Nephron progenitor cell (in vitro differentiated cells): Measurements from ENCODE around the gene CA5A.

Experiments used
- DNase-seq: peaks from one replicate; pipeline ENCODE4 v3.0.0; 2021
- H3K27ac Mint-ChIP-seq: 2 replicates; pipeline ENCODE4 v1.8.0; 2021; ENCODE audit warnings: mild to moderate bottlenecking, moderate library complexity, mixed read lengths
- H3K27me3 Mint-ChIP-seq: 2 replicates; pipeline ENCODE4 v1.8.0; 2021; ENCODE audit warnings: mild to moderate bottlenecking, low read depth, mixed read lengths; ENCODE audit not compliant: poor library complexity
- H3K36me3 Mint-ChIP-seq: 2 replicates; pipeline ENCODE4 v1.8.0; 2021; ENCODE audit warnings: low read depth, mixed read lengths
- H3K4me1 Mint-ChIP-seq: 2 replicates; pipeline ENCODE4 v1.8.0; 2021; ENCODE audit warnings: mixed read lengths
- H3K4me3 Mint-ChIP-seq: 2 replicates; pipeline ENCODE4 v1.8.0; 2021; ENCODE audit warnings: mild to moderate bottlenecking, moderate library complexity, mixed read lengths
- H3K9me3 Mint-ChIP-seq: 2 replicates; pipeline ENCODE4 v1.8.0; 2021; ENCODE audit warnings: mild to moderate bottlenecking, moderate library complexity, mixed read lengths
- TF ChIP-seq, protein P1 (sequence below): fragments of 200-600 bp; sonication (generic); IDR thresholded peaks from 2 replicates; pipeline ENCODE4 v1.5.0; 2021; ENCODE audit warnings: antibody characterized with exemption

Gene CA5A

DNA sequence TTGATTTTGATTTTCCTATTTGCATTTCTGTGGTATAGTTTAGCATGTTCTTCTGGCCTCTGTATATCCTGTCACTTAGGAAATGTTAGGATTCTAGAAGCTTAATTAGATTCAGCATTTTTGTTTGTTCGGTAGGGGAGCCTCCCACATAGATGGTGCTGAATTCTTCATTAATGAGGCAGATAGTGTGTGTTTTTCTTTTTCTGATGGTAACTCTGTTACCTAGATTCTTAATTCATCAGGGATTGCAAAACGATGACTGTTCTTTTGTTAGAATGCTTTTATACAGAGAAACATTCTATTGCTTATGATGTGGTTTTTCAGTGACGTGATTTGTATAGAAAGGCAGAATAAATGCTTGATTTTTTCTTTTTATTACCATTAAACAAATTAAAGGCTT is 33.9 kb upstream of the CA5A start:
- peaks cover 34% of the 10 kb centered on the region for H3K4me1 Mint-ChIP-seq
- H3K27me3 Mint-ChIP-seq = no peaks in the 10 kb centered on the region
- TF ChIP-seq, protein P1, sequence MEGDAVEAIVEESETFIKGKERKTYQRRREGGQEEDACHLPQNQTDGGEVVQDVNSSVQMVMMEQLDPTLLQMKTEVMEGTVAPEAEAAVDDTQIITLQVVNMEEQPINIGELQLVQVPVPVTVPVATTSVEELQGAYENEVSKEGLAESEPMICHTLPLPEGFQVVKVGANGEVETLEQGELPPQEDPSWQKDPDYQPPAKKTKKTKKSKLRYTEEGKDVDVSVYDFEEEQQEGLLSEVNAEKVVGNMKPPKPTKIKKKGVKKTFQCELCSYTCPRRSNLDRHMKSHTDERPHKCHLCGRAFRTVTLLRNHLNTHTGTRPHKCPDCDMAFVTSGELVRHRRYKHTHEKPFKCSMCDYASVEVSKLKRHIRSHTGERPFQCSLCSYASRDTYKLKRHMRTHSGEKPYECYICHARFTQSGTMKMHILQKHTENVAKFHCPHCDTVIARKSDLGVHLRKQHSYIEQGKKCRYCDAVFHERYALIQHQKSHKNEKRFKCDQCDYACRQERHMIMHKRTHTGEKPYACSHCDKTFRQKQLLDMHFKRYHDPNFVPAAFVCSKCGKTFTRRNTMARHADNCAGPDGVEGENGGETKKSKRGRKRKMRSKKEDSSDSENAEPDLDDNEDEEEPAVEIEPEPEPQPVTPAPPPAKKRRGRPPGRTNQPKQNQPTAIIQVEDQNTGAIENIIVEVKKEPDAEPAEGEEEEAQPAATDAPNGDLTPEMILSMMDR = no peak
- no peak for DNase-seq
- H3K4me3 Mint-ChIP-seq = no peak overlapping the region
- H3K27ac Mint-ChIP-seq = no peak overlapping the region
- H3K36me3 Mint-ChIP-seq = peaks cover 67% of the 10 kb centered on the region
- peaks cover 49% of the 10 kb centered on the region for H3K9me3 Mint-ChIP-seq

DNA sequence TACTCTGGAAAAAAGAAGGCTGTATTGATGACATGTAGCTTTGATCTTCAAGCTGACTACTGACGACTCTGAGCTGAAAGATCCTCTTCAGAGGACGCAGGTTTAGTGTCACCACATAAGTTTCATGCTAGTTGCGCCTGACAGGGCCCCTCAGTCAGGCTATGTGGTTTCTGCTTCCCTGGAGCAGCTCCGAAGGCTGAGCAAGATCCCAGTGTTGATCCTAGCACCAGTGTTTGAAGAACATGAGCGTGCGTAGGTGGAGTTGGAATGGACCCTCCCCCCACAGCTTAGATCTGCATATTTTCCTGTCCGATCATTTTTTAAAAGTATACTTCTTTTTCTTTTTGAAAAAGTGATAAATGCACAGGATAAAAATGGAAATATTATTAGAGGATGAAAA is 32.2 kb upstream of the CA5A start:
- Mint-ChIP-seq H3K4me3 (no peak overlapping the region), H3K36me3 (peaks cover 51% of the 10 kb centered on the region)
- no peak for DNase-seq

DNA sequence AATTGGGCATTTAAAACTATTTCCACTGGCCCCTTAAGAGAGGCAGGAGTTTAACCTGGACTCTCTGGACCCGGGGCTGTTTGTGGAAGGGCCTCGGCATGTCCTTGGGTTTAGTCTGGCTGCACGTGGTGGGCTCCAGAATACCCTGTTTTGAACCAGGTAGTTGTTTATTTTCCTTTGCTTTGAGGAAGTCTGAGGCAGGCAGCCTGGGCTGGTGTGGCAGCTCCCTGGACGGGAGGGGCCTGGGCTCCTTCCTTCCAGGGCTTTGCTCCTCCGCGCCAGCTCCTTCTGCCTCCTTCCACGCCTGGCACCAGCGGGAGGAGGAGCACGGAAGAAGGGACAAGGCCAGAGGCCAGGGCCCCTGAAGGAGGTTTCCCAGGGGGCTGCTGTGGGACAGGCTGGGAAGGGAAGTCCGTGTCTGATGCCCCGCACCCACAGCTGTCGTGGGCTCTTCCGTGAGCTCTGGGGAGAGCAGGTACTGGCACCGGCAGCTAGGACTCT is 30.4 kb upstream of the CA5A start:
- Mint-ChIP-seq H3K9me3 (peaks cover 30% of the 10 kb centered on the region), H3K27me3 (no peaks in the 10 kb centered on the region), H3K4me3 (no peak overlapping the region), H3K4me1 (peaks cover 51% of the 10 kb centered on the region), H3K27ac (peak overlapping the region; percentile 54), H3K36me3 (peaks cover 35% of the 10 kb centered on the region)
- no peak for DNase-seq
- TF ChIP-seq, protein P1 = no peak

More for the DNA sequence above, 32.2 kb upstream of the CA5A start:
- H3K4me1 Mint-ChIP-seq = peaks cover 39% of the 10 kb centered on the region
- H3K27ac Mint-ChIP-seq = peak overlapping the region; percentile 42
- no peaks in the 10 kb centered on the region for H3K27me3 Mint-ChIP-seq
- H3K9me3 Mint-ChIP-seq = peaks cover 46% of the 10 kb centered on the region
- TF ChIP-seq, protein P1 = no peak

DNA sequence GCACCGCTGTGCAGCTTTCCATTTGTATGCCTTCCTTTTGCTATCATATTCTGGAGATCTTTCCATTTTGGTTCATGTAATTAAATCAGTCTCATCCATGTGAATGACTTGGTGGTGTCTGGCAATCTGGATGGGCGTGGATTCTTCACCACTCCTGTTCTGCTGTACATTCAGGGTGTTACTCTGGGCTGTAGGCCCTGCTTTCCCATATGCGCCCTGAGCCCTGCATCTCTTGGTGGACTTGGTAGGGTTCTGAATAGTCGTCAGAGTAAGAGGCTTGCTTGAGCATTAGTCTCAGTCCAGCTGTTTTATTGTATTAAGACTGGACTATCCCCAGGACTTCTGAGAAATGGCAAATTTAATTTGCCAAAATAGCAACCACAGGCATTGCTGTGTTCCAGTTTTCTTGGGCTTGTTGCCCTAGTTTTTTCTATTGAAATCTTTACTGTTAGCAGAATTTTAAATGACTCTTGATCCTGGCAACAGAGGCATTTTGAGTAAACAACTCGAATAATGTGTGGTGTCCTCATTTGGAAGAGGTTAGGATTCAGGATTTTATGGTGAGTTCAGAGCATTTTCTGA is 29.8 kb upstream of the CA5A start:
- Mint-ChIP-seq H3K36me3 (peaks cover 33% of the 10 kb centered on the region), H3K4me1 (peaks cover 55% of the 10 kb centered on the region), H3K4me3 (no peak overlapping the region), H3K27ac (peak overlapping the region; percentile 54), H3K9me3 (peaks cover 25% of the 10 kb centered on the region), H3K27me3 (no peaks in the 10 kb centered on the region)
- DNase-seq = no peak
- TF ChIP-seq, protein P1 = no peak

DNA sequence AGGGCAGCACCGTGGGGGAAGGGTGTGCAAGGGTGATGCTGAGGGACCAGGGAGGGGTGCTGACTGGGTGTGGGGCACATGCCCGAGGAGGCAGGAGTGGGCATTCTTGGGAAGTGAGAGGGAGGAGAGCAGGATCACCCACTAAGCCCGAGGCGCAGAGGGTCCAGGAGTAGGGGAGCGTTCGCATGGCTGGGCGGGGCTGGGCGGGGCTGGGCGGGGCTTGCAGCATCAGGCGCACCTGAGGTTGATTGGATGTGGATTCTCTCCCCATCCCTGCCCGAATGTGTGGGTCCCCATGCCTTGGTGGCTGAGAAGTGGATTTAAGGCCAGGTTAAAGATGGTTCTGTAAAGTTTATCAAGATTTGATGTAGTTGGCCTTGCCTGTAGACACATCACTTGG is 29.1 kb upstream of the CA5A start:
- peaks cover 17% of the 10 kb centered on the region for H3K9me3 Mint-ChIP-seq
- H3K27ac Mint-ChIP-seq = peak overlapping the region; percentile 21
- H3K36me3 Mint-ChIP-seq = peaks cover 26% of the 10 kb centered on the region
- H3K27me3 Mint-ChIP-seq = no peaks in the 10 kb centered on the region
- peaks cover 58% of the 10 kb centered on the region for H3K4me1 Mint-ChIP-seq
- DNase-seq = no peak
- no peak overlapping the region for H3K4me3 Mint-ChIP-seq
- TF ChIP-seq, protein P1 = no peak

DNA sequence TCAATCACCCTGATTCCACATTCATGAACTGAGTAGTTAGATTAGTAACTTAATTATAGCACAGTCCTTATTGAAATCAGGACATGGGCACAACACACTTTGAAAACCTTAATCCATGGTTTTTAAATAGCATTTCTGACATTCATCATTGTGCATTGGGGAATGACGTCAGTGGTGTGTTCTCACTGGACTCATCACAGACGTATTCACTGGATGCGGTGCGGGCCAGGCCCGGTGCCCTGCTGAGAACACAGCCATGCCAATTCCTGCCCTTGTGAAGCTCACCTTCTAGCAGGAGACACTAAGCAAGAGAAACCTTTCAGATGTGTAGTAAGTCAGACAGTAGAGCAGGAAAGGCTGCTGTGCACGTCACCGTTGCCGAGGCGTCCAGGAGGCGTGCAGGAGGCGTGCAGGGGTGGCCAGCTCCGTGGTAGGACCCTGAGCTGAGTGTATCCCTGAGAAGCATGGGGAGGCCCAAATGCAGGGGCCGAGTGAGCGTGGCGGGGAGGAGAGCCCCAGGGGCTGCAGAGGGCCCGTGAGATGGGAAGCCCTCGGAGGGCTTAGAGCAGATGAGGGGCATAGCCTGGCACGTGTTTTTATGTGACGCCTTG is 27.8 kb upstream of the CA5A start:
- Mint-ChIP-seq H3K27me3 (no peaks in the 10 kb centered on the region), H3K36me3 (peaks cover 13% of the 10 kb centered on the region), H3K9me3 (peaks cover 6% of the 10 kb centered on the region), H3K27ac (peak overlapping the region; percentile 25), H3K4me1 (peaks cover 70% of the 10 kb centered on the region), H3K4me3 (no peak overlapping the region)
- TF ChIP-seq, protein P1 = no peak
- no peak for DNase-seq
